Islet of Langerhans (tissue), 1 donor: ENCODE results near the gene TFEB.

Source experiments
- FAIRE-seq: peaks from one replicate; lab custom pipeline; 2011; peaks lifted over from hg19 to GRCh38; lab: Jason Lieb, UNC

The TFEB gene

DNA sequence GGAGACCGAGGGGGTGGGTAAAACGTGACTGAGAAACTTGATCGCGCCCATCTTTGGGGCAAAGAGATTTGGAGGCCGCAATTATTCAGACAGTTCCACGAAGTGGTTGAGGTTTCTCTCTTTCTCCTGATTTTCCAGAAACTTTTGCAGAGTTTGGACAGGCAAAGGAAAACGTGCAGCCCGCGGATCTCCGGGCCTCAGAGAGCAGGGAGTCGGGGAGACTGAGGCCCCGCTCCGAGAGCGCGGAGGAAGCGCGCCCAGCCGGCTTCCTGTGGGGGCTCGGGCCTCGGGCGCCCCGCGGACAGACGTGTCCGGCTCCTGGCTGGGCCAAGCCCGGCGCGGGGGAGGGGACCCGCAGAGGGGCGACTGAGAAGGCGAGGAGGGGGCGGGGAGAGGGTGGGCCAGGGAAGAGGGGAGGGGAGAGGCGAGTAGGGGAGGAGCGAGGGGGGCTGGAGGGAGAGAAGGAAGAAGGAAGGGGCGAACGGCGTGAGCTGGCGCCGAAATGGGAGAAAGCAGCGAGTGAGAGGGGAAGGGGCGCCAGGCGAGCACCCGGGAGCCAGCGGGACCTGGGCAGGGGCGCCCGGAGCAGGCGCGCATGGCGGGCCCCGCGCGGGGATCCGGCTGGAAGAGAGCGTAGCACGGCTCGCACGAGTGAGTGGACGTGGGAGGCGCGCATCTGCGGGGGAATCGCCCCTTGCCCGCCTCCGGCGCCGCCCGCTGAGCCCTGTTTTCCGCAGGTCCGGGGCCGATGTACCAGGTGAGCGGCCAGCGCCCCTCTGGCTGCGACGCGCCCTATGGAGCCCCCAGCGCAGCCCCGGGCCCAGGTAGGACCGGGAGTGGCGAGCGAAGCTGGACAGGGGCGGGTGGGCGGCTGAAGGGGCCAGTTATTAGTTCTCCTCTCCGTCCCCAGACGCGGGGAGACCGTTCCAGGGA lies 97.1 kb downstream of the TFEB start, which contains the start of gene MDFI:
Gene MDFI (plus strand): TSS at position 467 of the 933 bp plus-strand sequence. CDS start 282 bp downstream, at position 749.
- FAIRE-seq: no peak

DNA sequence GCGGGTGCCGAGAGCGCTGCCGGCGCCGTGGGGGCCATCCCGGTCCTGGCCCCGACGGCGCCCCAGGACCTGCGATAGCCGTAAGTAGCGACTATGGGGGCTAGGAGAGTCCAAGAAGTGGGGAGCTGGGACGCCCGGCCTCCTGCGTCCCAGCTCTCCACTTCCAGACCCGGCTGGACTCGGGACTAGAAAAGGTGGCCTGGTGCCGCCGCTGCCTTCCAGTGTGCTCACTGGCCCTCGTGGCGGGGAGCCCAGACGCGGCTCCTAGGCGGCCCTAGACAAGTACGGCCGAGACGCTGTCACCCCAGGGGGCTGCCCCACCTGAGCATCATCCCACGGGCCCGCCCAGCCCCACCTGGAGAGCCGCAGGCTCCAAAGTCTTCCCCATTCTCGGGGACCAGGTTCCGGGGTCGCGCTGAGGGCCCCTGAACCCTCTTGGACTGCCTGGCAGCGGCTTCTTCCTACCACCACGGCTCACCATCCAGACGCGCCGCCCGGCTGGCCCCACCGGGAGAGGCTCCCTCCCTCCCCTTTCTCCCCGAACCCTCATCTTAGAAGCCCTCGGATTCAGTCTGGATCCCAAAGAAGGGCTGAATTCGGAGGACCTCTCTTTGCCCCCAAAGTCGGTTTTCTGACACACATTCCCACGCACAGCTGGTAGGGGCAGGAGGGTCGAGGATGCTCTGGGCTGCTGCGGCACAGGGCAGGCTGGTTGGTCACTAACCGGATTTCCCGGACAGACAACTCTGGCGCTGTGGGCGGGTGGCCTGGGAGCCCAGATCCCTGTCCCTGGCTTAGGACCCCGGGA lies 98.0 kb downstream of the TFEB start:
- no peak for FAIRE-seq

- FAIRE-seq: no peak
These were observed 98.6 kb downstream of the TFEB start for GRCh38 chr6:41636833-41637193.

- no peak for FAIRE-seq
These were observed 100.0 kb downstream of the TFEB start for GRCh38 chr6:41635365-41635764.

DNA sequence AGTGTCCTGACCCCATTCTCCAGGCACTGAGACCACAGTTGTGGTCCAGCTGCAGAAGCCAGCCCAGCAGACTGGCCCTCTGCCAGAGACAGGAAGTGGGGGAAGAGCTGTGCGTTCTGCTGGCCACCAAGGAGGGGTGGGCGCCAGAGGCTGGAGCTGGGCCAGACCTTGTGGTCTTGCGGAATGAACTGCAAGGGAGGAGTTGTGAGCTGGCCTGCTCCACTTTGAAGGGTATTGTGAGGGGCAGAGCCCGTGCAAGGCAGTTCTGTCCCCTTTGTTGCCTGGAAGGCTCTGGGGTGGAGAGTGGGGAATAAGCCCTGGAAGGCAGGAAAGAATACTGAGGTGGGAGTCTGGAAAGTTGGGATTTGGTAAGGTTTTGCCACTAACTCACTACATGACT lies 100.8 kb downstream of the TFEB start:
- FAIRE-seq: no peak
